GM19324 (cell line): ENCODE results near the gene MYD88.

Experiments
- ATAC-seq: cut with Tn5 transposase; IDR thresholded peaks from one replicate; pipeline ENCODE4 v1.9.1; 2021; ENCODE audit warnings: mild to moderate bottlenecking, moderate library complexity; ENCODE audit not compliant: unreplicated experiment, low FRiP score

Gene MYD88

DNA sequence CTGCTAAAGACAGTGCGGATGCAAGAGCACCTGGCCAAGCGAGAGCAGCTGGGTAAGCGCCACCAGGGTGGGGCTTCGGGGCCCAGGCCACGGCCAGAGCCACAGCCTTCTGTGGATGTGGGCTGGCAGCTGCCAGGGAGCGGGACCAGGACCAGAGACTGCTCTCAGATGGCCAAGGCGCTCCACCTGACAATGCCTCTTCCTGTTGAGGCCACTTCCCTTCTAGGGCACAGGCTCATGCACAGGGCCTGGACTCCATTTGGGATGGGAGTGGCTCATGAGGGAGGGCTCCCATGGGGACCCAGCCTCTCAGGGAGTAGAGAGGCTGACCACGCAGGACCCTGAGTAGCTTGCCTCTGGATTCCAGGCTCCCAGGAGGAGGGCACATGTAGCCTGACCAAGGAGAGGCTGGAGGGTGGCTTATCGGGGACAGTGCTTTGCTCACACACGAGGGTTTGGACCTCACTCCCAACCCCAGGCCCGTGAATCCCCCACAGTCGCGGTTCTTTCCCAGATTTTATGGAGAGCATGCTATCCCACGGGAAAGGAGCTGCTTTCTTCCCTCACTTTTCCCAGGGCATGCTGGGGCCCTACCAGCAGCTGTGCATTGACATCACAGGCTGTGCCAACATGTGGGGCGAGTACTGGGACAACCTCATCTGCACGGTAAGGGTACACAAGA, 26.6 kb upstream of the MYD88 start:
- no peak for ATAC-seq

DNA sequence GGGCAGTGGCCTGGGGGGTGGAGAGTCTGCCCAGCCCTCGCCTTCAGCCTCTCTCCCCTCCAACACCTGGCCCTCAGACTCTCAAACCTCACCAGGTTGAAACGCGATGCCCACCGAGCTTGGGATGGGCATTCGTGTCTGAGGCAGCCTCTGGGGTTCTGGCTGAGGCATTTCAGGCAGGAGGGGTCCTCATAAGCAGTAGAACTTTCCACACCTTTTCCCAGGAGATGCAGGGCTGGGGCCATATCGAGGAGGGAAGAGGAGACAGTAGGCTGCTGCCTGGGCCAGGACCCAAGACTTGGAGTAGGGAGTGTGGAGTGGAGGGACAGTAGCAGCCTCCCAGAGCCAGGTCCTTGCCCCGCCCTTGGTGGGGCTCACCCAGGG, 26.1 kb upstream of the MYD88 start:
- no peak for ATAC-seq

DNA sequence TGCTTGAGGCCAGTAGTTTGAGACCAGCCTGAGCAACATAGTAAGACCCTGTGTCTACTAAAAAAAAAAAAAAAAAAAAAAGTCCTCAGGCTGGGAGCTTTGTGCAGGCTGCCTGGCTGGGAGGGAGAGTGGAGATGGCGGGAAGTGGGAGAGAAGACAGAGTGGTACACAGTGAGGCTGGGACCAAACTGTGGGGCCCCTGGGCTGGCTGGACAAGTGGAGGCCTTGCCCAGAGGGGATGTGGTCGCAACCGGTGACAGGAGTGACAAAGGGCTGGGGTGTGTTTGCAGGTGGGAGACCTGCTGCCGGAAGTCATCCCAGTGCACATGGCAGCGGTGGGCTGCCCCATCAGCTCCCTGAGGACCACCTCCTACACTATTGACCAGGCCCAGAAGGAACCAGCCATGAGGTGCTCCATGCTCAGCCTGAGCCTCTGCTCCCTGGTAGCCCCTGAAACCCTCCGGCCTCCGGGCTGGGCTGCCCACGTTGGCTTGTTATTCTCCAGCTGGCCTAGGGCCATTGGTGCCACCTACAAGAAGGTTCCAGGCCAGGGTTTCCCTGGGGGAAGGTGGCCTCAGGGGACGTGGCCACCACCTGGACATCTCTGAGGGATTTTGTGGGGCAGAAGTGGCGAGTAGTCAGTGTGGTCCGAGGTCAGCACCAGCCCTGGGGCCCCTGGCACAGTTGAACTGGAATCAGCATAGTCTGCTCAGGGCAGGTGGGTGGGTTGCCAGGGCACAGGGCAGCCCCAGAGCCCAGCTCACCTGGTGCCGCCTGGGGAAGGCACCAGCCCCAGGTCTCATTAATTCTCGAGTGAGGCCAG, 24.2 kb upstream of the MYD88 start:
- no peak for ATAC-seq

DNA sequence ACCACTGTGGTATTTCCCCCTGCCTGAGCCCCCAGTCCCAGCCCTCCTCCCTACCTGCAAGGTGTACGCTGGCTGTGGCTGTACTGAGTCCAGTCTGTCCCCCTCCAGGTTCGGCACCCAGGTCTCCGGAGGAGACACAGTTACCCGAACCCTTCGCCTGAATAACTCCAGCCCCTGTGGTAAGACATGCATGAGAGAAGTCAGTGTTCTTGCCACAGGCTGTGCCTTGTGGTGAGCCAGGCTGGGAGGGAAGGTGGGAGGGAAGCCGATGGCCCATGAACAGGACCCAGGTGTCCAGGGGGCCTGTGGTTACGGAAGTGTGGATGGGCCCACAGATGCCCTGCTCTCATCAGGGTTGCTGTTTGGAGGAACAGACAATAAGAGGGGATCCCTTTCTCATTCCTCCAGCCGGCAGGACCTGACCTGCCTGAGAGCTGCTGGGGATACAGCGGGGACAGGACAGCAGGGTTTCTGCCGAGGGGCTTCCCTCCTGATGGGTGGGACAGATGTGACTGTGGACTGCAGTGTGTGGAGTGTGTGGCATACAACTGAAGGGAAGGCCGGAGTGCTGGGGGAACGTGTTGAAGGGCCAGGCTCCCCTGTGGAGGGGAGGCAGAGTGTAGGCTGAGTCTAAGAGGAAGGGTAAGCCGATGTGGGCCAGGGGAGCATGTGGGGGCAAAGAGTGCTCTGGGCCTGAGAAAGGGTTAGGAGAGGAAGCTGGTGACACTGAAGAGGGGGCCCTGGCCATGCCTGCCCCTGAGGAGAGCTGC, 23.4 kb upstream of the MYD88 start:
- ATAC-seq, result no peak

DNA sequence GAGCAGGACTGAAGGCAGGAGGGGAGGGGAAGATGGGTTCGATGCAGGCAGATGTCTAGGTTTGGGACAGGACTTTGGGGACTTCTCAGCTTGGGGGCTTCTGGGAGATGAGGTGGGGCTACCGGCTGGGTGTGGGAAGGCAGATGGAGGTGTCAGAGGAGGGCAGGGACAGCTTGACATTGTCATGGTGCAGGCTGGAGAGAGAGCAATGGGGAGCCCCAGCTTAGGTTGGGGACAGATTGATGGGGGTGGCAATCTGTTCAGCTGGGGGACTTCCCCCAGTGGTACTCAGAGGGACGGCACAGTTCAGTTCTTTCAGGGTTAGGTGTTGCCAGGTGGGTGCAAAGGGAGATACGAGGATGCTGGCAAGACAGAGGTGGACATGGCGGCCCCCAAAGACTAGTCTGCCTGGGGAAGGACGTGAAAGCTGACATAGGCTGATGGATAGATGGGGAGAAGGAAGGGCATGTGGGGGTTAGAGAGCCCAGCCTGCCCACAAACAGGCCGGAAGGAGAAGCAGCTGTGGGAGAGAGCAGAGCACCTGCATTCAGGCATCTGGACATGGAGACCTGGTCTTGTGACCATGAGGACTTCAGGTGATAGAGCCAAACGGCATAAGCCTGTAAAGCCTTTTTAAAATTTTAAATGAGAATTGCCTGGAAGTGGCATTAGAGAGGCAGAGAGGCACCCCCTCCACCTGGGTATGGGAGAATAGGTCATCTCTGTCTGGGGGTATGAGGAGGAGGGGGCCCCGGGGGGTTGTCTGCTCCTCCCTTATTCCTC, 22.6 kb upstream of the MYD88 start:
- no peak for ATAC-seq

DNA sequence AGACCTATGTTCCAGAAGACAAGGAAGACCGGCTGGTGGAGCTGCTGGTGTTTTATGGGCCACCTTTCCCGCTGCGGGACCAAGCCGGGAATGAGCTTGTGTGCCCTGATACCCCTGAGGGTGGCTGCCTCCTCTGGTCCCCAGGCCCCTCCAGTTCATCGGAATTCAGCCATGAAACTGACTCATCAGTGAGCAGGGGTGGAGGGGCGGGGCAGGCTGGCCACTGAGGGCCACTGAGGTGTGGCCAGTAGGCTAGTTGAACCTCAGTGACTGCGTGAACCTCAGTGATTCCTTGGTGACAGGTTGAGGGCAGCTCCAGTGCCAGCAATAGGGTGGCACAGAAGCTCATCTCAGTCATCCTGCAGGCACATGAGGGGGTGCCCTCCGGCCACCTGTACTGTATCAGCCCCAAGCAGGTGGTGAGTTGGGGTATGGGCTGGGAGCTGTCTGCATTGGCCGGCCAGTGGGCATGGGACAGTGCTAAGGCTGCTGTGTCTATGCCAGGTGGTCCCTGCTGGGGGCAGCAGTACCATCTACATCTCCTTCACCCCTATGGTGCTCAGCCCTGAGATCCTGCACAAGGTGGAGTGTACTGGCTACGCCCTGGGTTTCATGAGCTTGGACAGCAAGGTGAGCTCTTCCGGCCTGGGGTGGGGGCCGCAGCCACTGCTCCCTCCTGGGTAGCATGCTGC, 21.8 kb upstream of the MYD88 start:
- no peak for ATAC-seq

DNA sequence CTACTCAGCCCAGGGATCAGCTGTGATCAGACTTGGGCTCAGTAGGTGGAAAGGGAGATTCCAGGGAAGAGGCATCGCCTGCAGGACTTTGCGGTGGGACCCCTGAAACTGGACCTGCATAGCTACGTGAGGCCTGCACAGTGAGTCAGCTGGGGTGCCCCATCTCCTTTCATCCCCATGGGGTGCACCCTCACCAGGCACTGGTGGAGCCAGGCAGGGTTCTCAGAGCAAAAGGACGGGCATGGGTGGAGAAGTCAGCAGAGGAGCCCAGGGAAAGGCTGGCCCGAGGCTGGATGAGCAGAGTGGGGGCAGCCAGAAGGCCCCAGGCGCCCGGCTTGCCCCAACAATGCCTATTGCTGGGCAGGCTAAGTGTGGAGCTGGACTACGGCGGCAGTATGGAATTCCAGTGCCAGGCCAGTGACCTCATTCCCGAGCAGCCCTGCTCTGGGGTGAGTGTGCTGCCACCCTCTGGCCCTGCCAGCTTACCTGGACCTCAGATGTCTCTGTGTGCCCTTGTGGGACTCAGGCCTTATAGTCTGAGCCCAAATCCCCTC, 21.2 kb upstream of the MYD88 start:
- ATAC-seq, result no peak

DNA sequence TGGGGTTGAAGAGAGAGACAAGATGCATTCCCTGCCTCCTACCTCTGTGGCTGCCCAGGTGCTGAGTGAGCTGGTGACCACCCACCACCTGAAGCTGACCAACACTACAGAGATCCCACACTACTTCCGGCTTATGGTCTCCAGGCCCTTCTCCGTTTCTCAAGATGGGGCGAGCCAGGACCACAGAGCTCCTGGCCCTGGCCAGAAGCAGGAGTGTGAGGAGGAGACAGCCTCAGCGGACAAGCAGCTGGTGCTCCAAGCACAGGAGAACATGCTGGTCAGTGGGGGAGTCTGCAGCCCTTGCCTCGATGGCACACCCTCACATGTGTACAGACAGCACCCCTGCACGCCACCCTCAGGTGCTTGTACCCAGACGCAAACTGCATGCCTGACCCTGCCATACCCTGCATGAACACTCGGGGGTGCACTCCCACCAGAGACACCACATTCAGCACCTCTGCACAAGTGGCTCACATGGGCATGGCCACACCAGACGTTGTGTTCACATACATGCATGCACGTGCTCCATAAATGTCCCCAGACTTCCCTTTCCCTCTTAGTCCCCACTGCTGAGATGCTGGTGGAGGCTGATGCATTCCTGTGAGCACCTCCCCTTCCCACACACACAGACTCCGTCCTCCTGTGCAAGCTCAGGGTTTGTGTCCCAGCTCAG, 20.6 kb upstream of the MYD88 start:
- ATAC-seq, result peak; percentile 57

DNA sequence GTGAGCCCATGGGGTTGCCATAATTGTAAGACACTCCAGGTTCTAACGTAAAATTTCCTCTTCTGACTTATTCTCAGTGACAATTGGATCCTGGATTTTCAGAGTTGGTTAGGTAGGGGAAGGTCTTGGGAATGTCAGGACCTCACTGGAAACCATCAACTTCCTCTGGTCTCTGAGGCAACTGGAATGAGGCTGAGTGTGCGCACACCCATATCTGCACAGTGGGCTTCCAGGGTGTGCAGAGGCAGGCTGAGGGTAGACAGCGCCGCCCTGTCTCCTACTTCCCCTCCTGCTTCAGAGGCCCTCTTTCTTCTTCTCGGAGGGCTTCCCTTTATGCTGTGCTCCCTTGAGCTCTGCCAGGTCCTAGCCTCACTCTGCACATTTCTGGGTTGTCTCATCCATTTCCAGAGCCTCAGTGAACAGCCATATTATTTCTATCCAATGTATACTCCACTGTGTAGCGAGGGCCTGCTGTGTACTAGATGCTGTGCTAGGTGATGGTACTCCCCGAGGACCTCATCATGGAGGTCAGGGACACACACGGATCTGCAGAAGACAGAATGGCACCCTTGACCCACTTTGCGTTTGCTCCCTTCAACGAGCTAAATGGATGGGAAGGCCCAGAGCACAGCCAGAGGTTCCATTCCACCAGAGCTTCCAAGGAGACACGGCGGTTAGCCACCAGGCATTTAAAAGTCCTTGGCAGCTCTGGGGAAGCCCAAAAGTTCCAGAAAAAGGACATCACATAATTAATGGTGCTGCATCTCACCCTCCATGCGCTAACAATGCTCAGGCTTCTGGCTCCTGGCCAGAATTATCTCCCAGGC, 19.8 kb upstream of the MYD88 start:
- ATAC-seq, result no peak

DNA sequence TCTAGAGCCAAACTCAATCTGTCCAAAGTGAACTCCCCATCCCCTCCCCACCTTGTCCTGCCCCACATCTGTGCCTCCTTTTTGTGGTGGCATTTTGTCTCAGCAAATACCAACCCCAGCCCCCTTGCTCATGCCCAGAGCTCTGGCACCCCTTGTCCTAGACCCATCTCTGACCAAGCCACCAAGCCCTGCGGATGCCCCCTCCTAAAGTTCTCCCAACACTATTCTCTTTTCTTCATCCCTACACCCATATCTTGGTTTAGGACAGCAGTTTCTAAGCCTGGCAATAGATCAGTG, 19.3 kb upstream of the MYD88 start:
- no peak for ATAC-seq

DNA sequence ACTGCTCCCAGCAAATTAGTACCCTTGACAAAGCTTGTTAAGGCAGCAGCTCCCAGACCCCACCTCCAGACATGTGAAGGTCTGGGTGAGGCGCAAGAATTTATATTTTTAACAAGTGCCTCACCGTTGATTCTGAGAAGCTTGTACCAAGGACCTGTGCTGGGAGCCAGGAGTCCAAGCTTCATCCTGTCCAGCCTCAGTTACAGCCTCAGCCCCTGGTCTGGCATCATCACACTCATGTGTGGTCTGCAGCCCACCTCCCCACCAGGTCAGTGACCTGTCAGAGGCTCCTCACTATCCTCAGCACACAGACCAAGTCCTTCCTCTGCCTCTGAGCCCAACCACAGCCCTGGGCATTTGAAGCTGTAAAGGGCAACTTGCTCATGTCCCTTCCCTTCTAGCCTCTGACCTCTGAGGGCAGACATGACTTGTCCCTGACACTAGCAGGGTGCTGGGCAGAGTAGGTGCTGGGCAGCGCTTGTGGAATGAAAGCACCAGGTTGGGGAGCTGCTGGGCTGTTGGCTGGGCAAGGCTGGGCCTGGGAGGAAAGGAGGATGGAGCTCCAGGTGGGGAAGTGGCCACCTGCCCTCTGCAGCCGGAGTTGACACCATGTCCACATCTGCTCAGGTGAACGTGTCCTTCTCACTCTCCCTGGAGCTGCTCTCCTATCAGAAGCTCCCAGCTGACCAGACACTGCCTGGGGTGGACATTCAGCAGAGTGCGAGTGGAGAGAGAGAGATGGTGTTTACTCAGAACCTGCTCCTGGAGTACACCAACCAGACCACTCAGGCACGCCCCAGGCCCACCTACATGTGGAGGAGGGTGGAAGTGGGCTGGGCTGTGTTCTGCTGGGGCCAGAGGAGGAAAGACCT, 18.4 kb upstream of the MYD88 start:
- no peak for ATAC-seq

DNA sequence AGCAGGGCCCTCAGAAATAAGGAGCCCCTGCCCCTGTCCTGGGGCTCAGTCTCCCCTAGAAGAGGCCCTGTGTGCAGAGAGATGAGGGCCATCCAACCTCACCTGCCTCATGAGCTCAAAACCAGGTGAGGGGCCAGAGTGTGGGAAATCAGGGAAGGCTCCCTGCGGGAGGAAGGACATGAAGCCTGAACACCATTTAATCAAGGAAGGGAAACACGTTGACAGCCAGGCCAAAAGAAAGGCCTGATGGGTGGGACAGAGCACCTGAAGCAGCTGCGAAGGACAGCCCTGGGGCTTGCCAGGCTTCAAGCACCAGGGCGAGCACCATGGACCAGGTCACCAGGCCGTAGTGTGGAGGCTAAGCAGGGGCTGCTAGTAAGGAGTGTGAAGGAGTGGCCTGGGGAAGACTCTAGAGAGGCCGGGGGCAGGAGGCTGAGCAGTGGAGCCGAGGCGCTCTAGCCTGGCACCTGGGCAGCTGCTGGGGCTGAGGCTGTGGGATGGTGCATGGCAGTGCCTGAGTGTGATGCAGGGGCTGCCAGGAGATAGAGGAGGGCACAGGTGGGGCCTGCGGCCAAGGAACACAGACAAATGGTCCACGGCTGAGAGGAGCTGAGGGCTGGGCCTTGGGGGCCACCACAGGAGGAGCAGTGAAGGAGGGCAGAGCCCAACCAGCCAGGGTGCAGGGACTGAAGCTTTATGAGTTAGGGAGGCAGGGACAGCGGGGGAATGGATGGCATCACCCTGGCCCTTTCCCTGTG, 17.6 kb upstream of the MYD88 start:
- ATAC-seq, result no peak

DNA sequence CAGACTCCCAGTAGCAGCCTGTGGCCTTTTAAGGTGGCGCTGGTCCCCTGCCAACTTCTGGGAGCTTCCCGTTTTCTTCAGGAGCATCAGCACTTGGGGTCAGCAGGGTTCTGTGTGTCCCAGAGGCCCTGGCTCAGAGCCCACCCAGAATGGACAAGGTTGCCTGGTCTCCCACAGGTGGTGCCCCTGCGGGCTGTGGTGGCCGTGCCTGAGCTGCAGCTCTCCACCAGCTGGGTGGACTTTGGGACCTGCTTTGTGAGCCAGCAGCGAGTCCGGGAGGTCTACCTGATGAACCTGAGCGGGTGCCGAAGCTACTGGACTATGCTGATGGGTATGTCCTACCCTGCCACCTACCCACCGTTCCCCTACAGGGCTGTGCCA, 17.0 kb upstream of the MYD88 start:
- no peak for ATAC-seq

DNA sequence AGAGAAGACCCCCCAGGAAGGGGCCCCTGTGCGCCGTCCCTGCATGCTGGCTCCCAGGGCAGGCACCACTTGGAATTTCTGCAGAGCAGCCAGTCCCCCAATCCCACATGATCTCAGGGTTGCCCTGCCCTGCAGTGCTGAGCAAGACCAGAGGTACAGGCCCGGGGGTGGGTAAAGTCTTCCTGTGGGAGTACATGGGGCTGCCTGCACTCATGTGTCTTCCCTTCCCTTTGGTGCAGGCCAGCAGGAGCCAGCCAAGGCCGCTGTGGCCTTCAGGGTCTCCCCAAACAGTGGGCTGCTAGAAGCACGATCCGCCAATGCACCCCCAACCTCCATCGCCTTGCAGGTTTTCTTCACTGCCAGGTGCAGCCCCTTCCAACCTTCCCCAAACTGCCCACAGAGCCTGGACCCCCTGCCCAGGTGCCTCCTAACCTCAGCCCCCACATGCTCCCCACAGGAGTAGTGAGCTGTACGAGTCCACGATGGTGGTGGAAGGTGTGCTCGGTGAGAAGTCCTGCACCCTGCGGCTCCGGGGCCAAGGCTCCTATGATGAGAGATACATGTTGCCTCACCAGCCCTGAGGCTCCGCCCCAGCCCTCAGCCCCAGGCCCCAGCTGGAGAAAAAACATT, 16.5 kb upstream of the MYD88 start:
- ATAC-seq, result no peak

DNA sequence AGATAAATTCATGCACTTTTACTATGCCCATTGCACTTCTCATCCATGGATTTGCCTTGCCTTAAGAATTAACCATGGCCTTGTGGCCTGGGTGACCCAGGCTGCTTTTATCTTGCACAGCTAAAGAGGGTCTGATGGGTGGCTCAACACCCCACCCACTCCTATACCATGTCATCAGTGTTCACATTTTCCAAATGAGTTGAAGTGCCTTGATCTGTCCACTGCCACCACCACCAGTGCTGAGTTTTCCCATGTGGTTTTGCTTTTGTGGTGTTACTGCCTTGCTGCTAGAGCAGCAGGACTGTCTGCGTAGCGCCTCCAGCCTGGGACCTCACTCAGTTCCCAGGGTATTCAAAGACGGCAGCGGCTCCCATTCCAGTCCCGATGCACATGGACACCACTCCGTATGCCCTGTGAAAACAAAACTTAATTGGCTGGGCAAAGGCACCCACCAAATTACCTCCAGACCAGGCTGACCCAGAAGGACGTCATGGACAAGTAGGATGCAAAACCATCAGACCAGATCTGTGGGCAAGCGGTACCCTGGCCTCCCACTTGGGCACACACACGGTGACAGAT, 15.7 kb upstream of the MYD88 start:
- ATAC-seq, result no peak
